ENCODE measurements around the gene CYP2J2. TPM values are rescaled to one million over a fixed set of nuclear protein-coding genes. Genes with fewer than 3 reads are reported as not detected.
"Not testable (repeated sequence)": the region's sequence is repeated elsewhere in the genome, so short reads cannot be mapped to it uniquely, and the experiment has no call there.

CYP2J2 gene
- polyA plus RNA-seq, 1 donor (not counting 4 experiments of a cell fraction or from before 2014, with no cell fraction given): 6.7 TPM

DNA sequence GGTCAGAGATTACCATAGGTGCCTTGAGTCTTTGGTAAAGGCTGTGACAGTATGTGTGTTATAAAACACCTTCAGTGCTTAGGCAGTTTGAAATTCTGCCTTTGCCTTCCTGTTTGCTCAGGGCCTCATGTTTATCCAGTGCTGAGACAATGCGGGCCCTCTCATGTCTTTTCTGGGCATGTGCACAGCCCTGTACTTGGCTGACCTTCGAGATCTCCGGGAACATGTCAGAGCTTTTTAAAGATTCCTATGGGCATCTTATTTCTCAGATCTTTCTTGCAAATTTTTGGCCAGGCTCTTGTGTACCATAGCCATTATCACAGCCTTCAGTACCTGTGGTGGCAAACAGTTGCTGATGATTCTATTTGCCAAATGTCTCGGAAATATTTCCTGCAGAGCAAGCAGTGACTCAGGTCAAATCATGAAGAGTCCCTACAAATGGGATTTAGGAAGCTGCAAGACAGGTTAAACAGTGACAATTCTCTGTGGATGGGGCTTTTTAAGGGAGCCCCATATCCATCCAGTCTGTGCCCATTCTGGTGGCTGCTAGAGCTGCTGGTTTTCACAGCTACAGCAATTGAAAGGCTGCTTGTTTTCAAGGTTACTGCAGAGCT is 69.7 kb downstream of the CYP2J2 start:
- no peak overlapping the region for H3K27ac ChIP-seq (ENCODE audit: control insufficient read depth, insufficient read depth, low read length)
- TF ChIP-seq EZH2 (IDR thresholded peaks at IDR 0.05; ENCODE audit: low read length): no peak
- TF ChIP-seq, protein P1, sequence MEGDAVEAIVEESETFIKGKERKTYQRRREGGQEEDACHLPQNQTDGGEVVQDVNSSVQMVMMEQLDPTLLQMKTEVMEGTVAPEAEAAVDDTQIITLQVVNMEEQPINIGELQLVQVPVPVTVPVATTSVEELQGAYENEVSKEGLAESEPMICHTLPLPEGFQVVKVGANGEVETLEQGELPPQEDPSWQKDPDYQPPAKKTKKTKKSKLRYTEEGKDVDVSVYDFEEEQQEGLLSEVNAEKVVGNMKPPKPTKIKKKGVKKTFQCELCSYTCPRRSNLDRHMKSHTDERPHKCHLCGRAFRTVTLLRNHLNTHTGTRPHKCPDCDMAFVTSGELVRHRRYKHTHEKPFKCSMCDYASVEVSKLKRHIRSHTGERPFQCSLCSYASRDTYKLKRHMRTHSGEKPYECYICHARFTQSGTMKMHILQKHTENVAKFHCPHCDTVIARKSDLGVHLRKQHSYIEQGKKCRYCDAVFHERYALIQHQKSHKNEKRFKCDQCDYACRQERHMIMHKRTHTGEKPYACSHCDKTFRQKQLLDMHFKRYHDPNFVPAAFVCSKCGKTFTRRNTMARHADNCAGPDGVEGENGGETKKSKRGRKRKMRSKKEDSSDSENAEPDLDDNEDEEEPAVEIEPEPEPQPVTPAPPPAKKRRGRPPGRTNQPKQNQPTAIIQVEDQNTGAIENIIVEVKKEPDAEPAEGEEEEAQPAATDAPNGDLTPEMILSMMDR (optimal IDR thresholded peaks at IDR 0.05 in 1 of 3, IDR thresholded peaks at IDR 0.05 in 1 of 3, conservative IDR thresholded peaks at IDR 0.05 in 1 of 3; ENCODE audit: extremely low read depth in 1 of 3, insufficient read depth in 2 of 3, low read length in 3 of 3): no peak

DNA sequence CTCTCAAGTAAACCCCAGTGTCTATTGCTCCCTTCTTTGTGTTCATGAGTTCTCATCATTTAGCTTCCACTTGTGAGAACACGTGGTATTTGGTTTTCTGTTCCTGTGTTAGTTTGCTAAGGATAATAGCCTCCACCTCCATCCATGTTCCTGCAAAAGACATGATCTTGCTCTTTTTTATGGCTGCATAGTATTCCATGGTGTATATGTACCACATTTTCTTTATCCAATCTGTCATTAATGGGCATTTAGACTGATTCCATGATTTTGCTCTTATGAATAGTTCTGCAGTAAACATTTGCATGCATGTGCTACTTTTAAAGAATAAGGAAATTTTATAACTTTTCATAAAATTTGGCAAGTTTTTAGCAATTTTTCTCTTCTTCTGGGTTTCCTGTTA is 71.3 kb downstream of the CYP2J2 start:
- H2AFZ ChIP-seq (ENCODE audit: control insufficient read depth, low read length); H3K4me2 ChIP-seq (ENCODE audit: control insufficient read depth, extremely low read depth, insufficient read depth, low read depth, low read length); FAIRE-seq; dilution Hi-C loops (cut with MboI; ENCODE audit: extremely low pct_ligation_motif_present, low sequenced_read_pairs); H3K36me3 ChIP-seq (ENCODE audit: control insufficient read depth in 2 of 2, extremely low read depth in 1 of 2, insufficient read depth in 2 of 2, low read length in 2 of 2); H3K27ac ChIP-seq (ENCODE audit: control insufficient read depth, insufficient read depth, low read length); H3K4me3 ChIP-seq (ENCODE audit: control insufficient read depth in 2 of 3, extremely low read depth in 1 of 3, insufficient read depth in 2 of 3, low read depth in 1 of 3, low read length in 3 of 3); H3K79me2 ChIP-seq (ENCODE audit: control insufficient read depth, insufficient read depth, low read length); H3K4me1 ChIP-seq (ENCODE audit: control insufficient read depth, extremely low read depth, insufficient read depth, low read length); DNase-seq (ENCODE audit: low read depth, low spot score); H3K9ac ChIP-seq (ENCODE audit: control insufficient read depth, extremely low read depth, insufficient read depth, low read length); H4K20me1 ChIP-seq (ENCODE audit: control insufficient read depth, extremely low read depth, insufficient read depth, low read length); H3K27me3 ChIP-seq (ENCODE audit: control insufficient read depth, extremely low read depth, insufficient read depth, low read length); H3K9me1 ChIP-seq (ENCODE audit: control insufficient read depth, extremely low read depth, insufficient read depth, low read length); H3K9me3 ChIP-seq (ENCODE audit: control insufficient read depth, low read depth, low read length): not testable (repeated sequence)

More for the DNA sequence above, 69.7 kb downstream of the CYP2J2 start:
- no peak overlapping the region for H3K9ac ChIP-seq (ENCODE audit: control insufficient read depth, extremely low read depth, insufficient read depth, low read length)
- peak overlapping the region; percentile 2 for H2AFZ ChIP-seq (ENCODE audit: control insufficient read depth, low read length)
- peaks cover 0 to 2% of the 10 kb centered on the region in 2 experiments for H3K36me3 ChIP-seq (ENCODE audit: control insufficient read depth in 2 of 2, extremely low read depth in 1 of 2, insufficient read depth in 2 of 2, low read length in 2 of 2)
- no peak for DNase-seq (ENCODE audit: low read depth, low spot score)
- H3K9me1 ChIP-seq (ENCODE audit: control insufficient read depth, extremely low read depth, insufficient read depth, low read length): no peaks in the 10 kb centered on the region
- no peaks in the 10 kb centered on the region for H3K79me2 ChIP-seq (ENCODE audit: control insufficient read depth, insufficient read depth, low read length)
- peaks cover 7% of the 10 kb centered on the region for H3K4me1 ChIP-seq (ENCODE audit: control insufficient read depth, extremely low read depth, insufficient read depth, low read length)
- no peaks in the 10 kb centered on the region for H3K27me3 ChIP-seq (ENCODE audit: control insufficient read depth, extremely low read depth, insufficient read depth, low read length)
- dilution Hi-C loops (cut with MboI; ENCODE audit: extremely low pct_ligation_motif_present, low sequenced_read_pairs): no loop called here
- H3K4me3 ChIP-seq (ENCODE audit: control insufficient read depth in 2 of 3, extremely low read depth in 1 of 3, insufficient read depth in 2 of 3, low read depth in 1 of 3, low read length in 3 of 3): no peak overlapping the region
- FAIRE-seq: peak; percentile 73
- no peaks in the 10 kb centered on the region for H4K20me1 ChIP-seq (ENCODE audit: control insufficient read depth, extremely low read depth, insufficient read depth, low read length)
- H3K9me3 ChIP-seq (ENCODE audit: control insufficient read depth, low read depth, low read length): no peaks in the 10 kb centered on the region
- H3K4me2 ChIP-seq (ENCODE audit: control insufficient read depth, extremely low read depth, insufficient read depth, low read depth, low read length): peak overlapping the region; percentile 13

DNA sequence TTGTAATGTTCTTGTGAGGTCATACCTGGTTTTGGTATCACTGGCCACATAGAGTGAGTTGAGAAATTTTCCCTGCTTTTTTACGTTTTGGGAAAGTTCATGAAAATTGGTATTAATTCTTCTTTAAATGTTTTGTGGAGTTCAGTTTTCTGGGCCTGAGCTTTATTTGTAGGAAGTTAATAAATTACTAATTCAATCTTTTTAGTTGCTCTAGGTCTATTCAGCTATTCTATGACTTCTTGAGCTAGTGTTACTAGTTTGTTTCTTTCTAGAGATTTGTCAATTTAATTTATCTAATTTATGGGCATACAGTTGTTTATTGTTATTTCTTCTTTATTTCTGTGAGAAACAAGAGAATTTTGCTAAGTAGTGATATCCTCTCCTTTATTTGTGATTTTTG is 74.5 kb downstream of the CYP2J2 start:
- Histone ChIP-seq H4K20me1 (ENCODE audit: control insufficient read depth, extremely low read depth, insufficient read depth, low read length) (no peaks in the 10 kb centered on the region), H2AFZ (ENCODE audit: control insufficient read depth, low read length) (no peak overlapping the region), H3K9me3 (ENCODE audit: control insufficient read depth, low read depth, low read length) (no peaks in the 10 kb centered on the region), H3K27ac (ENCODE audit: control insufficient read depth, insufficient read depth, low read length) (no peak overlapping the region), H3K9ac (ENCODE audit: control insufficient read depth, extremely low read depth, insufficient read depth, low read length) (no peak overlapping the region), H3K4me2 (ENCODE audit: control insufficient read depth, extremely low read depth, insufficient read depth, low read depth, low read length) (no peak overlapping the region), H3K4me1 (ENCODE audit: control insufficient read depth, extremely low read depth, insufficient read depth, low read length) (peaks cover 6% of the 10 kb centered on the region), H3K36me3 (ENCODE audit: control insufficient read depth in 2 of 2, extremely low read depth in 1 of 2, insufficient read depth in 2 of 2, low read length in 2 of 2) (peaks cover 0 to 2% of the 10 kb centered on the region in 2 experiments), H3K9me1 (ENCODE audit: control insufficient read depth, extremely low read depth, insufficient read depth, low read length) (no peaks in the 10 kb centered on the region), H3K27me3 (ENCODE audit: control insufficient read depth, extremely low read depth, insufficient read depth, low read length) (no peaks in the 10 kb centered on the region), H3K4me3 (ENCODE audit: control insufficient read depth in 2 of 3, extremely low read depth in 1 of 3, insufficient read depth in 2 of 3, low read depth in 1 of 3, low read length in 3 of 3) (no peak overlapping the region), H3K79me2 (ENCODE audit: control insufficient read depth, insufficient read depth, low read length) (no peaks in the 10 kb centered on the region)
- no peak for TF ChIP-seq EZH2 (IDR thresholded peaks at IDR 0.05; ENCODE audit: low read length)
- TF ChIP-seq, protein P1 (optimal IDR thresholded peaks at IDR 0.05 in 1 of 3, IDR thresholded peaks at IDR 0.05 in 1 of 3, conservative IDR thresholded peaks at IDR 0.05 in 1 of 3; ENCODE audit: extremely low read depth in 1 of 3, insufficient read depth in 2 of 3, low read length in 3 of 3): no peak
- DNase-seq (ENCODE audit: low read depth, low spot score) (no peak), FAIRE-seq (no peak)
- dilution Hi-C loops (cut with MboI; ENCODE audit: extremely low pct_ligation_motif_present, low sequenced_read_pairs): no loop called here

Measured in keratinocyte (primary cell).